ENCODE data around the gene WNT7B.

GRCh38 chr22:45971408-45972028, 5.4 kb downstream of the WNT7B start:
- TF ChIP-seq POLR2A (IDR thresholded peaks at IDR 0.05; ENCODE audit: low read length) (no peak), GATA1 (IDR thresholded peaks at IDR 0.05; ENCODE audit: low read depth, low read length) (no peak)
